NCI-H187 treated with DMSO at 0.1 percent for 48 hours (cell line): ENCODE results near the gene TTC39C.
A peak's percentile ranks its signal among the peaks of the same experiment; 100 is the strongest.

ENCODE experiments used
- DNase-seq: peaks from one replicate; lab custom pipeline; 2025; lab: John Stamatoyannopoulos, UW

TTC39C gene

DNA sequence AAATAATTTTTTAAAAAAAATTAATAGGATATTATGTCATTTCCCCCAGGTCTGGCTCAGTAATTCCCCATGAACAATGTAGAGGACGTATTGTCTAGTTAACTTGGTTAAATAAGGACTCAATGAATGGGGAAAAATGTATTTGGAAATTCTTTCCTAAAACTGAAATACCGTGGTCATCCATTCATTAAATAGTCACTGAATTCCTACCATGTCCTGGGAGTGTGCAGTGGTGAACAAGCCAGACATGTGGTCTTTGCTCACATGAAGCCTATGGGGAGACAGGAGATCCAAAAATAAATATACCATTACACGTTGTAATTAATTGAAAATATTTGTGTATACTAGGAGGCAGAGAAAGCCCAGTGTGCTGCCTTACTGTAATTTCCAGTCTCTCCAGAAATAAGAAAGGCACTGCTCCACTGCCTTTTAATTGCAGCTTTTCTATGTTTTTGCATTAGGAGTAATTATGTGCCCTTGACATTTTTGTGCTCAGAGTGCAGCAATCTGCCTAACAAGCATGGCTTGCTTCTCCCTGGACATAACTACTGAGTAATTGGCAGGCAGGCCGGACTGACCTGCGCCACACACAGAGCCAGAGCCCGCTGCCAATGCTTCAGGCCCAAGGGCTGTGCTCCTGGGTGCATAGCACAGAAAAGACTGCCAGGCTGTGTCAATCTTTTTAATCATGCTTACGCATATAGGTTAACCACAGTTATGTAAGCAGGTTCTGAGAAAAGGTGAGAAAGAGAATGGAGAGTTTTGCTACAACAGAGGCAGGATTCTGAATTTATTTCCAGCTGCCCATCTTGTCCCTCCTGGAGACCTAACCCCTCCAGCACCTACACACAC lies 22.2 kb upstream of the TTC39C start:
- DNase-seq = no peak

- no peak for DNase-seq
Measured at GRCh38 chr18:23992941-23993280, 21.6 kb upstream of the TTC39C start.

DNA sequence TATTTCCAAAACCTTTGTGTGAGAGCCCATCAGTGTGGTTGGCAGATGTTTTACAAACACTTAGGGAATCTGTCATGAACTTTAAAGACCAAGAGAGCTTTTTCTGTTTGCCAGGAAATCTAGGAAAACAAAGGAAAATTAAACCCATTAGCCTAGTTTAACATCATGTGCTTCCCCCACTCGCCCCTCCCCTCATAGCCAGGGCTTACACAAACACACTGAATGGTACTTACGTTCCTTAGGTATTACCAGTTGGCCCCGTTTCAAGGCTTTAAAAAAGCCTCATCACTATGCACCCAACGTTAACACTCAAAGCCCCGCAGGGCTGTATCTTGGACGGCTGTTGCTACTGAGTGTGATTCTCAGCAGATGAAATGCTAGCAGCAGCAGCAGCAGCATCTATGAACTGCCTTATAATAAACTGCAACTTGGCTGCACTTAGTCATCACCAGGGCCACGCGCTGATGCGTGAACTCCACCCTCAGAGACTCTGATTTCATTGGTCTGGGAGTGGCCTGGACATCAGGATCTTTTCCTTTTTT lies 20.1 kb upstream of the TTC39C start:
- DNase-seq = peak; percentile 97

DNA sequence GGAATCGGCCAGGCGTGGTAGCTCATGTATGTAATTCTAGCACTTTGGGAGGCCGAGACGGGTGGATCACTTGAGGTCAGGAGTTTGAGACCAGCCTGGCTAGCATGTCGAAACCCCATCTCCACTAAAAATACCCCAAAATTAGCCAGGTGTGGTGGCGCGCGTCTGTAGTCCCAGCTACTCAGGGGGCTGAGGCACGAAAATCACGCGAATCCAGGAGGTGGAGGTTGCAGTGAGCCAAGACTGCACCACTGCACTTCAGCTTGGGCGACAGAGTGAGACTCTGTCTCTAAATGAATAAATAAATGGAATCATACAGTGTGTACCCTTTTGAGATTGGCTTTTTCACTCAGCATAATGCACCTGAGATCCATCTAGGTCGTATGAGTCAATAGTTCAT lies 19.4 kb upstream of the TTC39C start:
- no peak for DNase-seq

DNA sequence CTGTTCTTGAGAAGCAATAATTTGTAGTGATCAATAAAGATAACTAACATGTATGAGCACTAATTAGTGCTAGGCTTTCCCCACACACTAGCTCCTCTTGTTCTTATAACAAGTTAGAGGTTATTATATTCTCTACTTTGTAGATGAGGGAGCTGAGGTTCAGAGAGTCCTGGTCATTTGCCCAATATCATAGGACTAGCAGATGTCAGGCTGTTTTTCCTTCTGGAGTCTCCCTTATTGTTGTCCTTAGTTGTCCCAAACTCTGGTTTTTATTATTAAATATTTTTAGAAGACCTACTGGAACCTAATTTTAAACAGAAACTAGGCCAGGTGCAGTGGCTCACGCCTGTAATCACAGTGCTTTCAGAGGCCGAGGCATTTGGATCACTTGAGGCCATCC lies 16.5 kb upstream of the TTC39C start:
- no peak for DNase-seq

DNA sequence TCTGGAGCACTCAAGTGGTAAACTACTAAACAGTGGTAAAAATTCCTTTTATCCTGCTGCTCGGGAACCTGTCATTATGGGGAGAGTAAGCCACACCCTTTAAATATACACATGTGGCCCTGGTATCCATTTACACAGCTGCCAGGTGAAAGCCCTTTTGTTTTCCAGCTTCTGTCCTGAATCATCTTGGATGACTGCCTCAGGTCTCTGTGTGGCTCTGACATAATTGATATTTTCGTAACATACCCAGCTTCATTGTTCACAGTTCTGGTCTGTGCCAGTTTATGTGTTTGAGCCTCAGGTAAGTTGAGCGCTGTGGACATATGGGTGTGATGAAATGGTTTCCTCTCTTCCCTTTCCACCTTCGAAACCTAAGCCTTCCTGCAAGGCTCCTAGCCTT lies 15.7 kb upstream of the TTC39C start:
- DNase-seq = peak; percentile 91

DNA sequence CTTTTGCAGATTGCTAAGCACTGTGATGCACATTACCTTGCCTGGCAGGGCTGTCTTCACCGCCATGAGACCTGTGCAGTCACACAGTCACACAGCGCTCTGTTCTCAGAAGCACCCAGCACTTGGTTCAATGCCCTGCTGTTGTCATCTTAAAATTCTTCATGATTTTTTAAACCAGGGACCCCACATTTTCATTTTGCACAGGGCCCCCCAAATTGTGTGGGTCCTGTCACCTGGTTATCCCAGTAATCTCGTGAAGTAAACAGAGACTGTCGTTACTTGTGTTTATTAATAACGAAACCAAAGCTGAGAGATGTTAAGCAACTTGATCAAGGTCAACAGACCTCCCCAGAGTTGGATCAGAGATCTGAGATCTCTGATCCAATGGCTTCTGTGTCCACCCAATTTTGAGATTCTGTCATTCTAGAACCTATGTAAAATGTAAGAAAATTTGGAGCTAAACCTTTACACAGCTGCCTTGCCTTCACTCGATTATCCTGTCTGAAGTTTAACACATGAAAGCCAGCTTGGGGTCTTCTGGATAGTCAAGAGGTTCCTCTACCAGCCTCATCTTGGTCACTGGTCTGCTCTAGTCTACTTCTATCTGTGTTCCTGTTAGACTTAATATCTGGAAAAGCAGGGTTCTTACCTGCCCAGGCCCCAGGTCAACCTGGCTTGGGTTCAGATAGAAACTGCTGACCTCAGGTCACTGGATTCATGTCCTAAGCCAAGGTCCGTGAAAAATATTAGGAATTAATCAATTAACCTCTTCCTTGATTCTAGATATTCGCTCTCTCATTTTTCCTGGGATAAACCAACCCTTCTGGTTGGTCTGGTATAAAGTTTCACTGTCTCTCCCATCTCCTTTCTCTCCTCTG lies 13.7 kb upstream of the TTC39C start:
- DNase-seq = no peak

DNA sequence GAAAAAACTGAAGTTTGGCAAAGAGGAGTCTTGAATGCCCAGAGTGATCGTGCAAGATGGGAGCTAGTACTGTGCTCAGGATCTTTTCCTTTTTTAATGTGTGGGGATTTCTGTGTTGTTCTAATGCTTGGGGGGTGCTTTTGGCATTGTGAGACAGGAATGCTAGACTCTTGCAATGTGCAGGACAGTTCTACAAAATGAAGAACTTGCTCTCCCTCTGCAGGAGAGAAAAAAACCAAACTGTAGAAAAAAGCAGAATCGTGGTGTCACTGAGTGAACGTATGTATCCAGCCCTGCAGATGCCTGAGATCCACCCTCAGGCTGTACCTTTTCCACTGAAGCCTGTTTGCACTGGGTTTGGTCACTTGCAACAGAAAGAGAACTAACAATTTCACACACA lies 12.1 kb upstream of the TTC39C start:
- no peak for DNase-seq

GRCh38 chr18:24003288-24003687 lies 11.3 kb upstream of the TTC39C start:
- no peak for DNase-seq

DNA sequence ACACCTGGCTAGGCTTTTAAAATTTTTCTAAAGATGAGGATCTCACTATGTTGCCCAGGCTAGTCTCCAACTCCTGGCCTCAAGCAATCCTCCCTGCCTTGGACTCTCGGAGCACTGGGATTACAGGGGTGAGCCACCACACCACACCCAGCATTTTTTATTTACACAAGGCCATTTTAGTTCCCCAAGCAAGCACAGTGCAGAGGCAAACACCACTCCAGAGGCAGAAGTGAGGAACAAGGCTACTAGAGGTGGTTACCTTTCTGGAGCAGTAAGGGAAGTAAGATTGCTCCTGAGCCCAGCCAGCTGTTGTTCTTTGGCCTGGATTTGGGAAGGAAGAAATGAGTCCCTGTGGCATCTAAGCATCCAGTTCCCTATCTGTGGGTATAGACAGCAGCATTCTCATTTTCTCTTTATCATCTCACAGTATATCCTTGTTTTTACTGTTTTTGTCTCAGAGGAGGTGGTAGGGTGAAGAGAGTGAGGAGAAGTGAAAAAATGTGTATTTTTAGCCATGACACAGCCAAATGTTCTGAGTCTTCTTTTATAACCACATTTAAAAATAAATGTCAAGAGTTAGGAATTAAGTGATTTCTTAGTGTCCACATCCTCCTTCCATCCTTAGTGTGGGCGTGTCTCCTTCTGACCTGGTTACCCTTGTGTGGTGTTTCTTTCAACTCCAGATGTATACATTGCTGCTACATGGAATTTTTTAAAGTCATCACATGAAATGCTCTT lies 10.5 kb upstream of the TTC39C start:
- no peak for DNase-seq

DNA sequence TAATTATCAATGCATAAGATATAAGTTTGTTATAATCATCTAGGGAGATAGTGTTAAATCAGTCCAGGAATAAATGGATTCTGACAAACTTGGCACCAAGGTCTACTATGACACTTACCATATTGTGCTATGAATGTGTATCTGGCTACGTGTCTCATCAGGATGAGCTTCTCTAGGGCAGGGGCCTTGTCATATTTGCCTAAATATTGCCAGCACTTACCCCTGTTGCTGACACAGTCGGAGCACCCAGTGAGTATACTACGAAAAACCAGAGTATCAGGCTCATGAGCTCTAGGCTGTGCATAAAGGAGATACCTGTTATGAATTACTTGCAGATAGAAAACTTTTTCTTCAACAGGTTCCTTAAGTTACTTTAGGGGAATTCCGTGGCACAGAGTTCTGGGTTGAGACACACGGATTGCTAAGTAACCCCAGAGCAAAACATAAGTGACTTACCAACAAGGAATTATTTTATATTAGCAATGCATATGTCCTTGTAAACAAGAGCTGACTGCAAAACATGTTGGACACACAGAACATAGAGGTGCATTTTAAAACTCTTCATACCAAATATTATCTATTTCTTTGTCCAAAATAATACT lies 7.7 kb upstream of the TTC39C start:
- no peak for DNase-seq

GRCh38 chr18:24009246-24009645 lies 5.3 kb upstream of the TTC39C start:
- DNase-seq = no peak

GRCh38 chr18:24009651-24010333 lies 4.8 kb upstream of the TTC39C start:
- DNase-seq = peak; percentile 94

DNA sequence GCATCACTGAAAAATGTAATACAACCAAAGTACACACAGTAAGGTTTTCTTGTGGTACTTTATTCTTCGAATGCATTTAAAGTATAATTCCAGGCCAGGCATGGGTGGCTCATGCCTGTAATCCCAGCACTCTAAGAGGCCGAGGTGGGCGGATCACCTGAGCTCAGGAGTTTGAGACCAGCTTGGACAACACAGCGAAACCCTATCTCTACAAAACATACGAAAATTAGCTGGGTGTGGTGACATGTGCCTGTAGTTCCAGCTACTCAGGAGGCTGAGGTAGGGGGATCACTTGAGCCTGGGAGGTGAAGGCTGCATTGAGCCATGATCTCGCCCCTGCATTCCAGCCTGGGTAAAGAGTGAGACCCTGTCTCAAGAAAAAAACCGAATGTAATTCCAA lies 3.9 kb upstream of the TTC39C start:
- no peak for DNase-seq

DNA sequence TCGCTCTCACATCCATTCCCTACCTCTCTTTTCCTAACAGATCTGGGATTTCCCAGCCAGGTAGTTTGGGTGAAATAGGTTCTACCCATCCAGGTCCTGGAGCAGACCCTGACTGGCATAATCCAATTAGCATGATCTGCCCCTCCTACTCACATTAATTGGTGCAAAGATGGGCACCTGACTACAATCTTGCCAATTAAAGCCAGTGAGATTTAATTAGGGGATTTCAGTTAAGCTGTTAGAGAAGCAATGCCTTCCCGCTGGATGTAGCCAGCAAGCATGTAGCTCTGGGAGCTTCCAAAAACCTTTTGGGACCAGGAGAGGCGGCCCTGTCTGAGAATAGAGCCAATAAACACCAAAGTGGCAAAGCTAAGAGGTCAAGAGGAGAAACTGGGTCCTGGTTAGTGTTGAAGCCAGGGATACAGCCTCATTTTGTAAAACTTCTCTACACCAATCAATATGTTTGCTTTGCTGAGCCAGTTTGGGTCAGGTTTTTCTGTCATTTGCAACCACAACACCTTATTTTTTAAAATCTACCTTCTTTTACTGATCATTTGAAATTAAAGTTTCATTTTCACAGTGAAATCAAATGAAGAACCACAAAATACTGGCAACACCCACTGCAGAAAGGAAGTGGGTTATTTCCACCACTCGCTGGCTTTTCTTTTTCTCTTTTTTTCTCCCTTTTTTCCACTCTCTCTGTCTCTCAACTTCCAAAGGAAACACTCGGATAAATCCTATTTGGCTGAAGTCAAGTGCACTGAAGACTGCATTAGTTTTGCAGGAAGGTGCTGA lies 3.2 kb upstream of the TTC39C start:
- no peak for DNase-seq

GRCh38 chr18:24013051-24013450 lies 1.5 kb upstream of the TTC39C start:
- DNase-seq = no peak

- no peak for DNase-seq
Measured at GRCh38 chr18:24014986-24015638, 558 bp downstream of the TTC39C start.

GRCh38 chr18:24015639-24016631 lies 1.4 kb downstream of the TTC39C start:
- DNase-seq = no peak

DNA sequence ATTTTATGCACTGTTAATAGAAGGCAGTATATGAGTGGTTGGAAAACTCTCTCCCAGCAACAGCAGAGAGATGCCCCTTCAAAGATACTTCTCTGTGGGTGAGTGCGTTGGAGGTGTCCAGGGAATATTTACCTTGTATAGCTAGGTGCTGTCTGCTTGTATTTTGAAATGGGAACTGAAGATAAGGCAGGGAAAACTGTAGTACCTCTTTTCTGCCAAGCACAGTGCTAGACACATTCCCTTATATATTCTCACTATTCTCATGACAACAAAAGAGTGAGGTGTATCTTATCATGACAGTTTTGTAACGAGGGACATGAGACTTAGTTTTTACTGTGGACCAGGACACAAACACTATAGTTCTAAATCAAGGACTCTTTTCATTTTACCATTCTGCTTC lies 2.1 kb downstream of the TTC39C start:
- peak; percentile 46 for DNase-seq
